Measurements from ENCODE around the gene MC2R.

The MC2R gene

GRCh38 chr18:13915391-13915790 is at the start of gene MC2R:
Gene MC2R, minus strand, starts transcription at chr18:13915536. Its CDS starts 30,018 bp downstream, at chr18:13885518.
- no peak for DNase-seq (ENCODE audit: low read depth)

- no peak for DNase-seq (ENCODE audit: low read depth)
These were observed 30.5 kb upstream of the MC2R start for GRCh38 chr18:13945811-13946210.

GRCh38 chr18:13943338-13943737 is 28.0 kb upstream of the MC2R start:
- DNase-seq (ENCODE audit: low read depth): no peak

GRCh38 chr18:13940326-13940725 is 25.0 kb upstream of the MC2R start:
- no peak for DNase-seq (ENCODE audit: low read depth)

GRCh38 chr18:13934676-13935075 is 19.3 kb upstream of the MC2R start:
- no peak for DNase-seq (ENCODE audit: low read depth)

GRCh38 chr18:13934058-13934457 is 18.7 kb upstream of the MC2R start:
- DNase-seq (ENCODE audit: low read depth): no peak

GRCh38 chr18:13932285-13933025 is 17.1 kb upstream of the MC2R start:
- no peak for DNase-seq (ENCODE audit: low read depth)

- DNase-seq (ENCODE audit: low read depth): no peak
These were observed 15.6 kb upstream of the MC2R start for GRCh38 chr18:13930964-13931363.

- no peak for DNase-seq (ENCODE audit: low read depth)
These were observed 7.9 kb upstream of the MC2R start for GRCh38 chr18:13923221-13923620.

GRCh38 chr18:13918898-13919297 is 3.6 kb upstream of the MC2R start:
- DNase-seq (ENCODE audit: low read depth): no peak

- no peak for DNase-seq (ENCODE audit: low read depth)
These were observed 2.1 kb upstream of the MC2R start for GRCh38 chr18:13917401-13917800.

- DNase-seq (ENCODE audit: low read depth): no peak
These were observed 1.2 kb upstream of the MC2R start for GRCh38 chr18:13916559-13916958.

- no peak for DNase-seq (ENCODE audit: low read depth)
These were observed 677 bp upstream of the MC2R start for GRCh38 chr18:13915995-13916431.

GRCh38 chr18:13914756-13915155 is 580 bp downstream of the MC2R start:
- no peak for DNase-seq (ENCODE audit: low read depth)

- DNase-seq (ENCODE audit: low read depth): no peak
These were observed 1.2 kb downstream of the MC2R start for GRCh38 chr18:13914170-13914569.

- DNase-seq (ENCODE audit: low read depth): no peak
These were observed 2.1 kb downstream of the MC2R start for GRCh38 chr18:13913205-13913604.

- no peak for DNase-seq (ENCODE audit: low read depth)
These were observed 2.7 kb downstream of the MC2R start for GRCh38 chr18:13912601-13913000.

GRCh38 chr18:13910986-13911385 is 4.3 kb downstream of the MC2R start:
- DNase-seq (ENCODE audit: low read depth): no peak

- DNase-seq (ENCODE audit: low read depth): no peak
These were observed 4.8 kb downstream of the MC2R start for GRCh38 chr18:13910501-13910900.

GRCh38 chr18:13909141-13909940 is 6.0 kb downstream of the MC2R start:
- no peak for DNase-seq (ENCODE audit: low read depth)

GRCh38 chr18:13900633-13901032 is 14.7 kb downstream of the MC2R start:
- DNase-seq (ENCODE audit: low read depth): no peak

GRCh38 chr18:13895505-13896033 is 19.8 kb downstream of the MC2R start:
- DNase-seq (ENCODE audit: low read depth): no peak

GRCh38 chr18:13894531-13894930 is 20.8 kb downstream of the MC2R start:
- DNase-seq (ENCODE audit: low read depth): no peak

Measured in activated T-cell treated with anti-CD3 and anti-CD28 coated beads for 24 hours (primary cell).